ENCODE results near the gene HNRNPU.

Gene HNRNPU

GRCh38 chr1:244822878-244823277, 41.5 kb downstream of the HNRNPU start:
- H3K9me3 Mint-ChIP-seq = no peaks in the 10 kb centered on the region
- CTCF ChIA-PET = interaction anchor here (1.0 kb wide), 1 partner anchor 10 kb away, joined by 3 read pairs; no protein-coding TSS in a partner anchor
- H3K36me3 Mint-ChIP-seq = no peaks in the 10 kb centered on the region
- no peak for DNase-seq
- peaks cover 4% of the 10 kb centered on the region for H3K27me3 Mint-ChIP-seq
- H3K4me1 Mint-ChIP-seq = no peaks in the 10 kb centered on the region
- H3K4me3 Mint-ChIP-seq = no peak overlapping the region
- H3K27ac Mint-ChIP-seq = no peak overlapping the region

GRCh38 chr1:244821134-244821533, 43.2 kb downstream of the HNRNPU start:
- no peak for DNase-seq
- H3K4me1 Mint-ChIP-seq = no peaks in the 10 kb centered on the region
- CTCF ChIA-PET = interaction anchor here (1.4 kb wide), 1 partner anchor 19 kb away, joined by 3 read pairs; no protein-coding TSS in a partner anchor
- no peak overlapping the region for H3K4me3 Mint-ChIP-seq
- H3K36me3 Mint-ChIP-seq = no peaks in the 10 kb centered on the region
- H3K9me3 Mint-ChIP-seq = no peaks in the 10 kb centered on the region
- H3K27ac Mint-ChIP-seq = no peak overlapping the region
- peaks cover 9% of the 10 kb centered on the region for H3K27me3 Mint-ChIP-seq

GRCh38 chr1:244820131-244820530, 44.2 kb downstream of the HNRNPU start:
- Mint-ChIP-seq H3K4me1 (peaks cover 2% of the 10 kb centered on the region), H3K4me3 (no peak overlapping the region), H3K36me3 (no peaks in the 10 kb centered on the region), H3K9me3 (no peaks in the 10 kb centered on the region), H3K27ac (no peak overlapping the region), H3K27me3 (peaks cover 15% of the 10 kb centered on the region)
- CTCF ChIA-PET = interaction anchor here (1.4 kb wide), 1 partner anchor 18 kb away, joined by 3 read pairs; no protein-coding TSS in a partner anchor
- DNase-seq = no peak

- no peak for DNase-seq
- Mint-ChIP-seq H3K27me3 (peaks cover 27% of the 10 kb centered on the region), H3K4me1 (peaks cover 2% of the 10 kb centered on the region), H3K4me3 (no peak overlapping the region), H3K27ac (no peak overlapping the region), H3K36me3 (no peaks in the 10 kb centered on the region), H3K9me3 (no peaks in the 10 kb centered on the region)
- CTCF ChIA-PET = no interaction called here
Observed at GRCh38 chr1:244817415-244817894, 46.9 kb downstream of the HNRNPU start.

- Mint-ChIP-seq H3K27me3 (peaks cover 28% of the 10 kb centered on the region), H3K4me3 (no peak overlapping the region)
- no peak for DNase-seq
Observed at GRCh38 chr1:244815600-244816099, 48.7 kb downstream of the HNRNPU start.

GRCh38 chr1:244813327-244813726, 51.0 kb downstream of the HNRNPU start:
- no peak for DNase-seq
- Mint-ChIP-seq H3K36me3 (no peaks in the 10 kb centered on the region), H3K27me3 (peaks cover 28% of the 10 kb centered on the region), H3K9me3 (no peaks in the 10 kb centered on the region), H3K4me1 (peaks cover 2% of the 10 kb centered on the region), H3K27ac (no peak overlapping the region), H3K4me3 (no peak overlapping the region)
- CTCF ChIA-PET = interaction anchor here (0.6 to 3.0 kb wide), 5 partner anchors 9 to 230 kb away, joined by 3 to 13 read pairs (median 4); no protein-coding TSS in a partner anchor

More at GRCh38 chr1:244815600-244816099, 48.7 kb downstream of the HNRNPU start:
- no peaks in the 10 kb centered on the region for H3K9me3 Mint-ChIP-seq
- CTCF ChIA-PET = no interaction called here
- H3K4me1 Mint-ChIP-seq = peaks cover 2% of the 10 kb centered on the region
- H3K36me3 Mint-ChIP-seq = no peaks in the 10 kb centered on the region
- H3K27ac Mint-ChIP-seq = no peak overlapping the region

GRCh38 chr1:244810221-244810620, 54.1 kb downstream of the HNRNPU start:
- H3K4me3 Mint-ChIP-seq = no peak overlapping the region
- H3K9me3 Mint-ChIP-seq = no peaks in the 10 kb centered on the region
- H3K27ac Mint-ChIP-seq = no peak overlapping the region
- H3K36me3 Mint-ChIP-seq = no peaks in the 10 kb centered on the region
- H3K4me1 Mint-ChIP-seq = no peaks in the 10 kb centered on the region
- CTCF ChIA-PET = interaction anchor here (1.4 to 1.9 kb wide), 3 partner anchors 9 to 232 kb away, joined by 3 to 6 read pairs (median 4); no protein-coding TSS in a partner anchor
- peaks cover 24% of the 10 kb centered on the region for H3K27me3 Mint-ChIP-seq
- DNase-seq = no peak

GRCh38 chr1:244807138-244807537, 57.2 kb downstream of the HNRNPU start:
- H3K36me3 Mint-ChIP-seq = no peaks in the 10 kb centered on the region
- H3K27ac Mint-ChIP-seq = no peak overlapping the region
- H3K27me3 Mint-ChIP-seq = peaks cover 10% of the 10 kb centered on the region
- DNase-seq = no peak
- no peaks in the 10 kb centered on the region for H3K9me3 Mint-ChIP-seq
- no peaks in the 10 kb centered on the region for H3K4me1 Mint-ChIP-seq
- CTCF ChIA-PET = interaction anchor here (1.2 kb wide), 1 partner anchor 9 kb away, joined by 3 read pairs; no protein-coding TSS in a partner anchor
- no peak overlapping the region for H3K4me3 Mint-ChIP-seq

- Mint-ChIP-seq H3K27ac (no peak overlapping the region), H3K9me3 (no peaks in the 10 kb centered on the region), H3K4me1 (peaks cover 5% of the 10 kb centered on the region), H3K36me3 (no peaks in the 10 kb centered on the region), H3K4me3 (no peak overlapping the region), H3K27me3 (peaks cover 14% of the 10 kb centered on the region)
- no peak for DNase-seq
- CTCF ChIA-PET = no interaction called here
Observed at GRCh38 chr1:244804841-244805240, 59.5 kb downstream of the HNRNPU start.

- H3K27ac Mint-ChIP-seq = no peak overlapping the region
- DNase-seq = no peak
- H3K4me3 Mint-ChIP-seq = no peak overlapping the region
- H3K36me3 Mint-ChIP-seq = no peaks in the 10 kb centered on the region
- CTCF ChIA-PET = interaction anchor here (1.0 to 8.8 kb wide), 7 partner anchors 11 to 241 kb away, joined by 3 to 120 read pairs (median 5); no protein-coding TSS in a partner anchor
- no peaks in the 10 kb centered on the region for H3K9me3 Mint-ChIP-seq
- peaks cover 14% of the 10 kb centered on the region for H3K27me3 Mint-ChIP-seq
- peaks cover 5% of the 10 kb centered on the region for H3K4me1 Mint-ChIP-seq
Observed at GRCh38 chr1:244802556-244803239, 61.6 kb downstream of the HNRNPU start.

GRCh38 chr1:244802041-244802440, 62.3 kb downstream of the HNRNPU start:
- Mint-ChIP-seq H3K27ac (no peak overlapping the region), H3K36me3 (no peaks in the 10 kb centered on the region), H3K27me3 (peaks cover 9% of the 10 kb centered on the region), H3K9me3 (no peaks in the 10 kb centered on the region), H3K4me3 (no peak overlapping the region), H3K4me1 (peaks cover 5% of the 10 kb centered on the region)
- DNase-seq = no peak
- CTCF ChIA-PET = interaction anchor here (0.7 to 8.8 kb wide), 24 partner anchors 8 to 296 kb away, joined by 3 to 120 read pairs (median 4); partner anchors contain the start of gene COX20

- no peak overlapping the region for H3K27ac Mint-ChIP-seq
- peaks cover 5% of the 10 kb centered on the region for H3K27me3 Mint-ChIP-seq
- H3K36me3 Mint-ChIP-seq = no peaks in the 10 kb centered on the region
- H3K4me1 Mint-ChIP-seq = peaks cover 5% of the 10 kb centered on the region
- DNase-seq = peak; percentile 64
- CTCF ChIA-PET = interaction anchor here (0.7 to 8.8 kb wide), 27 partner anchors 9 to 339 kb away, joined by 3 to 120 read pairs (median 3); partner anchors contain the start of gene COX20
- no peak overlapping the region for H3K4me3 Mint-ChIP-seq
- H3K9me3 Mint-ChIP-seq = no peaks in the 10 kb centered on the region
Observed at GRCh38 chr1:244801246-244801645, 63.1 kb downstream of the HNRNPU start.

- DNase-seq = no peak
- H3K36me3 Mint-ChIP-seq = no peaks in the 10 kb centered on the region
- H3K27ac Mint-ChIP-seq = no peak overlapping the region
- H3K27me3 Mint-ChIP-seq = peaks cover 4% of the 10 kb centered on the region
- CTCF ChIA-PET = interaction anchor here (0.9 to 8.8 kb wide), 12 partner anchors 9 to 338 kb away, joined by 3 to 120 read pairs (median 4); partner anchors contain the start of gene COX20
- H3K9me3 Mint-ChIP-seq = no peaks in the 10 kb centered on the region
- peaks cover 5% of the 10 kb centered on the region for H3K4me1 Mint-ChIP-seq
- no peak overlapping the region for H3K4me3 Mint-ChIP-seq
Observed at GRCh38 chr1:244800821-244801220, 63.5 kb downstream of the HNRNPU start.

All from activated naive CD4-positive, alpha-beta T cell treated with anti-CD3 and anti-CD28 coated beads, Interleukin-2, amount 10 ng/mL, durations not matched to agents 7 days and 5 days (primary cell).